Measurements from ENCODE around the gene PMM2.
A peak's percentile ranks its signal among the peaks of the same experiment; 100 is the strongest.

Gene PMM2

DNA sequence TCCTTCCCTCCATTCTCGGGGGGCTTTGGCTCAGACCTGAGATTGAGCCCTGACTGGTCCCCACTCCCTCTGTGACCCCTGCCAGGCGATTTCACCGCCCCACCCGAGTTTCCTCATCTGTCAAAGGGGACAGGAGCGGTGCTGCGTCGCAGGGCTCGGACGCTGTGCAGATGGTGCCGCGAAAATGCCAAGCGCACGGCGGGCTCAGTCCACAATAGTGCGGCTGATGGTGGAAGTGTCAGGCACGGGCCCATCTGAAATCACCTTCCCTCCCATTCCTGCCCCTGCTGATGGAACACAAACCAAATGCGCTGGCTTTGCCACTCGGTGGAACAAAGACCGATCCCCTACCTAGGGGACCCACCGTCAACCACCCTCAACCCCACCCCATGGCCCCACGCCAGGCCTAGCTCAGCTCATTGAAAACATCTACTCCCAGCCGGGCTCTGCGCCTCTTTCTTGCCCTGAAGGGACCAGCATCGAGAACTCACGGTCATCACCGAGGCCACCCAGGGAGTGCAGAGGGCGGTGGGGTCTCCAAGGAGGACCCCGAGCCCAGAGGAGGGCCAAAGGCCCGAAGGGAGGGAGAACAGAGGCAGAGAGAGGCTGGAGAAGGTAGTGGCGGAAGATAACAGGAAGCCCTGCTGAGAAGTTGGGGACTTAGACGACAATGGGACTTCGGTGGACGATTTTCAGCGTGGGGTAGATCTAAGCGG is 69.7 kb downstream of the PMM2 start:
- Histone ChIP-seq H3K27ac (ENCODE audit: low read depth, low read length, poor library complexity, severe bottlenecking) (peak overlapping the region; percentile 91), H4K20me1 (ENCODE audit: insufficient read depth, low read length) (no peaks in the 10 kb centered on the region), H3K36me3 (ENCODE audit: insufficient read depth, low read length) (peaks cover 8% of the 10 kb centered on the region; the same call in 1 of the 2 replicates), H3K9me2 (ENCODE audit: low read depth, low read length) (no peaks in the 10 kb centered on the region), H3K4me2 (ENCODE audit: low read length) (peak overlapping the region; percentile 97), H3F3A (ENCODE audit: insufficient read depth, low read length) (peaks cover 4% of the 10 kb centered on the region; the same call in 1 of the 2 replicates), H3K4me3 (ENCODE audit: low read depth, low read length, poor library complexity, severe bottlenecking) (peak overlapping the region; percentile 81), H2AFZ (ENCODE audit: low read length) (no peak overlapping the region), H3K27me3 (ENCODE audit: insufficient read depth, low read length) (no peaks in the 10 kb centered on the region), H3K9me3 (ENCODE audit: low read length) (no peaks in the 10 kb centered on the region), H3K9ac (ENCODE audit: low read length) (peak overlapping the region; percentile 91), H3K79me2 (ENCODE audit: insufficient read depth, low read length) (peaks cover 53% of the 10 kb centered on the region), H3K4me1 (ENCODE audit: insufficient read depth, low read length, severe bottlenecking) (peaks cover 55% of the 10 kb centered on the region)
- TF ChIP-seq, protein P1, sequence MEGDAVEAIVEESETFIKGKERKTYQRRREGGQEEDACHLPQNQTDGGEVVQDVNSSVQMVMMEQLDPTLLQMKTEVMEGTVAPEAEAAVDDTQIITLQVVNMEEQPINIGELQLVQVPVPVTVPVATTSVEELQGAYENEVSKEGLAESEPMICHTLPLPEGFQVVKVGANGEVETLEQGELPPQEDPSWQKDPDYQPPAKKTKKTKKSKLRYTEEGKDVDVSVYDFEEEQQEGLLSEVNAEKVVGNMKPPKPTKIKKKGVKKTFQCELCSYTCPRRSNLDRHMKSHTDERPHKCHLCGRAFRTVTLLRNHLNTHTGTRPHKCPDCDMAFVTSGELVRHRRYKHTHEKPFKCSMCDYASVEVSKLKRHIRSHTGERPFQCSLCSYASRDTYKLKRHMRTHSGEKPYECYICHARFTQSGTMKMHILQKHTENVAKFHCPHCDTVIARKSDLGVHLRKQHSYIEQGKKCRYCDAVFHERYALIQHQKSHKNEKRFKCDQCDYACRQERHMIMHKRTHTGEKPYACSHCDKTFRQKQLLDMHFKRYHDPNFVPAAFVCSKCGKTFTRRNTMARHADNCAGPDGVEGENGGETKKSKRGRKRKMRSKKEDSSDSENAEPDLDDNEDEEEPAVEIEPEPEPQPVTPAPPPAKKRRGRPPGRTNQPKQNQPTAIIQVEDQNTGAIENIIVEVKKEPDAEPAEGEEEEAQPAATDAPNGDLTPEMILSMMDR (IDR thresholded peaks at IDR 0.05; ENCODE audit: low read length) = no peak
- no peak for TF ChIP-seq EZH2 (IDR thresholded peaks at IDR 0.05; ENCODE audit: borderline replicate concordance, low read length)

DNA sequence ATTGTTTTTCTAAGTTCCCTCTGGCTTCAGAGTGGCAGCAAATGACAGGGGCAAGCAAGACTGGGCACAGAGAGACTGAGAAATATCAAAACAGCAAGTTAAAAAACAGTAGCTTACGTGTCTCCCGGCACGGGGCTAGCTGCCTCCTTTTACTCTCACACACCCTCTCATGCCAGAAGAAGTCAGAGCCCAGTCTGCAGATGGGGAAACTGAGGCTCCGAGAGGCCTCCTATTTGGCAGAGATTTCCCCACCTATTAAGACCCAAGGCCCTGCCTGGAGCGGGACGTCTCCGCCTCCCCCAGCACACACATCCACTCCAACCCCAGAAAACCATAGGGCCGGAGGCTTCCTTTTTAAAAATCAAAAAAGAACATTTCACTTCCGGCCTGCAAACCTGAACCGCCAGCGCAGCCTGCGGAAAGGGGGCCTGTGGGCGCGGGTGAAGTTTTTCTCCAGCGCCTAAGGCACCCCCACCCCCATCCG is 70.3 kb downstream of the PMM2 start:
- Histone ChIP-seq H3K9ac (ENCODE audit: low read length) (peak overlapping the region; percentile 91), H3K4me2 (ENCODE audit: low read length) (peak overlapping the region; percentile 97), H3K9me3 (ENCODE audit: low read length) (no peaks in the 10 kb centered on the region), H3K27ac (ENCODE audit: low read depth, low read length, poor library complexity, severe bottlenecking) (peak overlapping the region; percentile 91), H3K4me1 (ENCODE audit: insufficient read depth, low read length, severe bottlenecking) (peaks cover 55% of the 10 kb centered on the region), H3K36me3 (ENCODE audit: insufficient read depth, low read length) (peaks cover 8% of the 10 kb centered on the region; the same call in 1 of the 2 replicates), H3F3A (ENCODE audit: insufficient read depth, low read length) (peaks cover 4% of the 10 kb centered on the region; the same call in 1 of the 2 replicates), H3K4me3 (ENCODE audit: low read depth, low read length, poor library complexity, severe bottlenecking) (peak overlapping the region; percentile 81), H2AFZ (ENCODE audit: low read length) (no peak overlapping the region), H3K9me2 (ENCODE audit: low read depth, low read length) (no peaks in the 10 kb centered on the region), H4K20me1 (ENCODE audit: insufficient read depth, low read length) (no peaks in the 10 kb centered on the region), H3K27me3 (ENCODE audit: insufficient read depth, low read length) (no peaks in the 10 kb centered on the region), H3K79me2 (ENCODE audit: insufficient read depth, low read length) (peaks cover 47% of the 10 kb centered on the region)
- no peak for TF ChIP-seq EZH2 (IDR thresholded peaks at IDR 0.05; ENCODE audit: borderline replicate concordance, low read length)
- TF ChIP-seq, protein P1 (IDR thresholded peaks at IDR 0.05; ENCODE audit: low read length) = no peak

DNA sequence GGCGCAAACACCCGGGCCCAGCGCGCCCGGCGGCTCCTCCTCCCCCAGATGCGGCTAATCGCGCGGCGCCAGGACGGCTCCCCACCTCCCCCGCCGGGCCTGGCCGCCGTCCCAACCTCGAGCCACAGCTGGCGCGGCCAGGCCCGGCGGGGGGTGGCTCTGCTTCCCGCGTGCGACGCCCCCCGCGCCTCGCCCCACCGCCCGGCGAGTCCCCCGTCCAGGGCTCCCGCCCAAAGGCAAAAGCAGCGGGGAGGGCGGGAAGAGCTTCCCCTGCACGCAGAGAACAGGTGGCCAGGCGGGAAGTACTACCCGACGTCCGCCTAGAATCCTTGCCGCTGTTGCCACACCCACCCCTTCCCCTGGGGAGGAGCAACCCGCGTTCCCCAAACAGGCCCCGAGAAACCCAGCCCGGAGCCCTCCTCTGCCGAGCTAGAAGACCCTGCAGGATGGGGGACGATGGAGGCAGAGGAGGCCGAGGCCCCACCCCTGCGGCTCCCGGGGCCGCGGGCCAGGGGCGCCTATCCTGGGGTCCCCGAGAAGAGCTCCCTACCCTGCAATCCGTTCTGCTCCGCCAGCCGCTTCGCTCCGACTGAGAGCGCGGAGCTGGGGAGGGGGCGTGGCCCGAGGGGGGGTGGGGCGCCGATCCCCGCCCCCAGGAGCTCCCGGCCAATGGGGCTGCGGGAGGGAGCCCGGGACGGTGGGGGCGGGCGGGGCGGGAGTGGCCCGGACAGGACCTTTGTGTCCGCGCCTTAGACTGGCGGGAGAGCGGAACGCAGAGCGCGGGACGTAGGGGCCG is 71.0 kb downstream of the PMM2 start, which contains the start of gene CARHSP1:
TSS of gene CARHSP1 (minus strand) at position 591 of the 796 bp plus-strand sequence. CDS start 9,678 bp downstream, outside the sequence.
- peak within 1 kb of the TSS; percentile 91 for H3K9ac ChIP-seq (ENCODE audit: low read length)

More for the DNA sequence above, 71.0 kb downstream of the PMM2 start, which contains the start of gene CARHSP1:
- H3K4me2 ChIP-seq (ENCODE audit: low read length) = peak within 1 kb of the TSS; percentile 97
- H3K9me2 ChIP-seq (ENCODE audit: low read depth, low read length) = no peaks in the 10 kb centered on the region
- no peaks in the 10 kb centered on the region for H3K9me3 ChIP-seq (ENCODE audit: low read length)
- H3F3A ChIP-seq (ENCODE audit: insufficient read depth, low read length) = peaks cover 4% of the 10 kb centered on the region; the same call in 1 of the 2 replicates
- peaks cover 41% of the 10 kb centered on the region for H3K79me2 ChIP-seq (ENCODE audit: insufficient read depth, low read length)
- no peaks in the 10 kb centered on the region for H3K27me3 ChIP-seq (ENCODE audit: insufficient read depth, low read length)
- TF ChIP-seq EZH2 (IDR thresholded peaks at IDR 0.05; ENCODE audit: borderline replicate concordance, low read length) = no peak
- TF ChIP-seq, protein P1 (IDR thresholded peaks at IDR 0.05; ENCODE audit: low read length) = no peak
- H4K20me1 ChIP-seq (ENCODE audit: insufficient read depth, low read length) = no peaks in the 10 kb centered on the region
- peak within 1 kb of the TSS; percentile 91 for H3K27ac ChIP-seq (ENCODE audit: low read depth, low read length, poor library complexity, severe bottlenecking)
- H3K4me1 ChIP-seq (ENCODE audit: insufficient read depth, low read length, severe bottlenecking) = peaks cover 55% of the 10 kb centered on the region
- H2AFZ ChIP-seq (ENCODE audit: low read length) = 0 out of 2 replicates have a peak within 1 kb of the TSS, but pooled peaks have one; percentile 19
- peak within 1 kb of the TSS; percentile 81 for H3K4me3 ChIP-seq (ENCODE audit: low read depth, low read length, poor library complexity, severe bottlenecking)
- peaks cover 3% of the 10 kb centered on the region; the same call in 1 of the 2 replicates for H3K36me3 ChIP-seq (ENCODE audit: insufficient read depth, low read length)

All from OCI-LY1 (cell line).